ENCODE measurements around the gene CHST10.

Gene CHST10

DNA sequence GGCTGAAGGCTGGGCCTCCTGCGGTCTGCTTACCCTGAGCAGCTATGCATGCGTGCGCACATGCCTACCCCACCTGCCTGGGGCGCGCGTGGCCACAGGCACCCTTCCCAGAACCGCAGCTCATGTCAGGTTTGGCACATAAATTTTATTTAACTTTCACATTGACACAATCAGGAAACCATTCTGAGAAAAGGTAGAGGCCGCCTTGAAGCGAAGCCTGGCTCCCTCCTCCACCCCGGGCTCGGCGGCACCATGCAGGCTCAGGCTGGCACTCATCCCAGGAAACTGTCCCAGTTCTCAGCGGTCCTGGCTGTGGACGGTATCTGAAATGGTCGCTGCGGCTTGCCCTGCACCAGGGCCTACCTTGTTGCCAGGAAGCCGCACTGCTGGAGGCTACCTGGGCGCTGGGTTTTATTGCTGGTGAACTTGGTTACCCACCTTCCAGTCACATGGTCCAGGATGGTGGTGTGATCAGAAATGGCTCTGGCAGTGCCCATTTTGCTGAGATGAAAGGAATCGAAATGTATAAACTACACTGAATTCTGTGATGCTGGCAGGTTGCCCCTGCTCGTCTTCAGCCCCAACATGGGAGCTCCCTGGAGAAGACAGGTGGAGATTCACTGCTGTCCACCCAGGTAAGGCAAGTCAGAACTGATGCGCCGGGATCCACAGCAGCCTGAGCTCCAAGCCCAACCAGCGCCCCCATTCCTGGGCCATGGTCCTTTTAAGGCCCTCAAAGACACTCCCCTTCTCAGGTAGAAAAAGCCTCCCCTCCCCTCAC lies 25.5 kb downstream of the CHST10 start:
- Histone ChIP-seq H3K27ac (replicated peaks) (no peak overlapping the region), H3K27me3 (ENCODE audit: insufficient read depth, poor library complexity, severe bottlenecking) (no peaks in the 10 kb centered on the region), H3K4me3 (replicated peaks; ENCODE audit: insufficient read depth, low read length) (no peak overlapping the region)
- TF ChIP-seq, protein P1, sequence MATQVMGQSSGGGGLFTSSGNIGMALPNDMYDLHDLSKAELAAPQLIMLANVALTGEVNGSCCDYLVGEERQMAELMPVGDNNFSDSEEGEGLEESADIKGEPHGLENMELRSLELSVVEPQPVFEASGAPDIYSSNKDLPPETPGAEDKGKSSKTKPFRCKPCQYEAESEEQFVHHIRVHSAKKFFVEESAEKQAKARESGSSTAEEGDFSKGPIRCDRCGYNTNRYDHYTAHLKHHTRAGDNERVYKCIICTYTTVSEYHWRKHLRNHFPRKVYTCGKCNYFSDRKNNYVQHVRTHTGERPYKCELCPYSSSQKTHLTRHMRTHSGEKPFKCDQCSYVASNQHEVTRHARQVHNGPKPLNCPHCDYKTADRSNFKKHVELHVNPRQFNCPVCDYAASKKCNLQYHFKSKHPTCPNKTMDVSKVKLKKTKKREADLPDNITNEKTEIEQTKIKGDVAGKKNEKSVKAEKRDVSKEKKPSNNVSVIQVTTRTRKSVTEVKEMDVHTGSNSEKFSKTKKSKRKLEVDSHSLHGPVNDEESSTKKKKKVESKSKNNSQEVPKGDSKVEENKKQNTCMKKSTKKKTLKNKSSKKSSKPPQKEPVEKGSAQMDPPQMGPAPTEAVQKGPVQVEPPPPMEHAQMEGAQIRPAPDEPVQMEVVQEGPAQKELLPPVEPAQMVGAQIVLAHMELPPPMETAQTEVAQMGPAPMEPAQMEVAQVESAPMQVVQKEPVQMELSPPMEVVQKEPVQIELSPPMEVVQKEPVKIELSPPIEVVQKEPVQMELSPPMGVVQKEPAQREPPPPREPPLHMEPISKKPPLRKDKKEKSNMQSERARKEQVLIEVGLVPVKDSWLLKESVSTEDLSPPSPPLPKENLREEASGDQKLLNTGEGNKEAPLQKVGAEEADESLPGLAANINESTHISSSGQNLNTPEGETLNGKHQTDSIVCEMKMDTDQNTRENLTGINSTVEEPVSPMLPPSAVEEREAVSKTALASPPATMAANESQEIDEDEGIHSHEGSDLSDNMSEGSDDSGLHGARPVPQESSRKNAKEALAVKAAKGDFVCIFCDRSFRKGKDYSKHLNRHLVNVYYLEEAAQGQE (IDR thresholded peaks at IDR 0.05; ENCODE audit: insufficient replicate concordance, low read depth): no peak
- TF ChIP-seq SPI1 (IDR thresholded peaks at IDR 0.05; ENCODE audit: borderline replicate concordance, low read depth): no peak
- no peak for DNase-seq (ENCODE audit: low read depth in 1 of 2, low spot score in 1 of 2)

DNA sequence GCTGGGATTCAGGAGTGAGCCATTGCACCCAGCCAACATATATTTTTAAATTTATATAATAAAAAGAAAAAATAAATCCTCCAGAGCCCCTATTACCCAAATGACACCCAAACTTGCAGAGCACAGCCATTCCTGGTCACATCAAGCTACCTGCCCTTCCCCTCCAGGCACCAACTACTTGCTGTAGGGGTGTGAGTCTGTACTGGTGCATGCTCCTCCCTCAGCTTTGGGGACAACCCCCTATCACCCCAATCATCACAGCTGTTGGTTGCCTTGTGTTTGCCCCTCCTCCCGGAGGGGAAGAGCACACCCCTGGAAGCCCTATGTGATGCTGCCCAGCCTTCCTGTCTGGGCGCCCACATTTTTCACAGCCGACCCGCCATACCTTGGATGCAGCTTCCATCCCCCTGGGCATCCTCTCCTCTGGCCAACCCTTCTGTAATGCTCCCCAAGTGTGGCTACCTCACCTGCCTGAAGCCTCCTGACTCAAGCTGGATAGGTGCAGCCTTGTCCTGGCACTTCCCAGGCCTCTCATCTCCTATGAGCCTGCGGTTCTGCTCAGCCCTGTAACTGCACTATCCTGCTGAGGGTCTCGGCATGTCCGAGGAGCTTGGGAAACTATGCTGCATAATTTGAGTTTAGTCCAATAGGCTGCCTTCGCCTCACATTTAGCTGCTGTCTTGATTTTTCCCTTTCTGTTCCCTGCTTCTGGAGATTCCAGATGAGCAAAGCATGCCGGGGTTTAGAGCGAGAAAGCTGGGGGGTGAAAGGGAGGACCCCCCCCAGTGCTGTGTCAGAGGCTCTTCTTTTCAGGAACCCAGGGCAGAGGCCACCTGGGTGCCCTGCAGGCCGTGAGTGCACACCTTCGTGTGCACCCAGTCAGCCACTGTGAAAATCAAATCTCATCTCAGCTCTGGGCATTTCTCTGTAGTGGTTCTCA lies 27.2 kb downstream of the CHST10 start:
- Histone ChIP-seq H3K27ac (replicated peaks) (no peak overlapping the region), H3K27me3 (ENCODE audit: insufficient read depth, poor library complexity, severe bottlenecking) (no peaks in the 10 kb centered on the region), H3K4me3 (replicated peaks; ENCODE audit: insufficient read depth, low read length) (no peak overlapping the region)
- TF ChIP-seq, protein P2, sequence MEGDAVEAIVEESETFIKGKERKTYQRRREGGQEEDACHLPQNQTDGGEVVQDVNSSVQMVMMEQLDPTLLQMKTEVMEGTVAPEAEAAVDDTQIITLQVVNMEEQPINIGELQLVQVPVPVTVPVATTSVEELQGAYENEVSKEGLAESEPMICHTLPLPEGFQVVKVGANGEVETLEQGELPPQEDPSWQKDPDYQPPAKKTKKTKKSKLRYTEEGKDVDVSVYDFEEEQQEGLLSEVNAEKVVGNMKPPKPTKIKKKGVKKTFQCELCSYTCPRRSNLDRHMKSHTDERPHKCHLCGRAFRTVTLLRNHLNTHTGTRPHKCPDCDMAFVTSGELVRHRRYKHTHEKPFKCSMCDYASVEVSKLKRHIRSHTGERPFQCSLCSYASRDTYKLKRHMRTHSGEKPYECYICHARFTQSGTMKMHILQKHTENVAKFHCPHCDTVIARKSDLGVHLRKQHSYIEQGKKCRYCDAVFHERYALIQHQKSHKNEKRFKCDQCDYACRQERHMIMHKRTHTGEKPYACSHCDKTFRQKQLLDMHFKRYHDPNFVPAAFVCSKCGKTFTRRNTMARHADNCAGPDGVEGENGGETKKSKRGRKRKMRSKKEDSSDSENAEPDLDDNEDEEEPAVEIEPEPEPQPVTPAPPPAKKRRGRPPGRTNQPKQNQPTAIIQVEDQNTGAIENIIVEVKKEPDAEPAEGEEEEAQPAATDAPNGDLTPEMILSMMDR (IDR thresholded peaks at IDR 0.05; ENCODE audit: insufficient read depth, low read length): no peak
- TF ChIP-seq, protein P1 (IDR thresholded peaks at IDR 0.05; ENCODE audit: insufficient replicate concordance, low read depth): no peak
- no peak for TF ChIP-seq SPI1 (IDR thresholded peaks at IDR 0.05; ENCODE audit: borderline replicate concordance, low read depth)
- DNase-seq (ENCODE audit: low read depth in 1 of 2, low spot score in 1 of 2): no peak

DNA sequence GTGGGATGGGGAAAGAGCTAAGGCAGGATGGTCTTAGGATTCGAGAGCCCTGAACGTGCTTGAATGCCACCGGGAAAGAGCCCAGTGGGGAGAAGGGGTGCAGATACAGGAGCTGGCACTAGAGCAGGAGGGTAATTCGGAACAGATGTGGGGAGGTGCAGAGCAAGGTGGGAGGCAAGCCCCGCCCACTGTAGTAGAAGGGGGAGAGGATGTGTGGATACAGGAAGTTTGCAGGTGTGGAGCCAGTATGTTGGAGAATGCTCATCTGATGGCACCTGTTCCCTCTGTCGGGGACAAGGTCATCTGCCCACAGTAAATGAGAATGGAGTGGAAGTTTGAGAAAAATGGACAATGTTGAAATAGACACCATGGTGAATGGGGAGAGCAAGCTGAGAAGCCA lies 28.8 kb downstream of the CHST10 start:
- TF ChIP-seq, protein P2 (IDR thresholded peaks at IDR 0.05; ENCODE audit: insufficient read depth, low read length): no peak
- TF ChIP-seq SPI1 (IDR thresholded peaks at IDR 0.05; ENCODE audit: borderline replicate concordance, low read depth) (no peak), GABPA (IDR thresholded peaks at IDR 0.05; ENCODE audit: low read depth) (no peak), POLR2AphosphoS5 (IDR thresholded peaks at IDR 0.05; ENCODE audit: low read depth) (no peak)
- TF ChIP-seq, protein P1 (IDR thresholded peaks at IDR 0.05; ENCODE audit: insufficient replicate concordance, low read depth): no peak
- Histone ChIP-seq H3K4me3 (replicated peaks; ENCODE audit: insufficient read depth, low read length) (no peak overlapping the region), H3K27ac (replicated peaks) (no peak overlapping the region), H3K27me3 (ENCODE audit: insufficient read depth, poor library complexity, severe bottlenecking) (no peaks in the 10 kb centered on the region)
- DNase-seq (ENCODE audit: low read depth in 1 of 2, low spot score in 1 of 2): no peak
